Stimulated activated CD4-positive, alpha-beta T cell treated with anti-CD3 and anti-CD28 coated beads, Interleukin-15, amount 100 ng/mL, for 1 hour (primary cell): ENCODE measurements around the gene OTUD3.
"Not testable (repeated sequence)": the region's sequence is repeated elsewhere in the genome, so short reads cannot be mapped to it uniquely, and the experiment has no call there.

Experiments
- DNase-seq, 2 donors: peaks; one replicate each; pipeline ENCODE4 v3.0.0-alpha.2; 2020; ENCODE audit warnings: low read depth in 1 of 2, low spot score in 1 of 2

The OTUD3 gene

DNA sequence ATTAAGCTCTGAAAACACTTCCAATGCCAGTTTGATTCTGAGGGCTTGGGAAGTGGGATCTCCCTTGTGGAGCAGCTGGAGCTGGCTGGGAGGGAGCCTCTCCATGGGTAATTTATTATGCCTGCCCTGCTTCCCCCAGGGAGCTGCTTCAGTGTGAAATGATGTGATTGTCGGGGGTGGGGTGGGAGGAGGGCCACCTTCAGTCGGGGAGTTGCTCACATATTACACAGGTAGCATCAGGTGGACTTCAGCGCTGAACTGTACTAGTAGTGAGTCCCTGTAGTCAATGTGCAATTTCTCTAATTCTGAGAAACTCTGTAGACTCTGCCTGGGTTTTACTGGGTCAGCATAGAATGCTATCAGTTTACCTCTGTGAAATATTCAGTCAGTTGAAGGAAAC, 28.5 kb downstream of the OTUD3 start:
- no peak for DNase-seq

DNA sequence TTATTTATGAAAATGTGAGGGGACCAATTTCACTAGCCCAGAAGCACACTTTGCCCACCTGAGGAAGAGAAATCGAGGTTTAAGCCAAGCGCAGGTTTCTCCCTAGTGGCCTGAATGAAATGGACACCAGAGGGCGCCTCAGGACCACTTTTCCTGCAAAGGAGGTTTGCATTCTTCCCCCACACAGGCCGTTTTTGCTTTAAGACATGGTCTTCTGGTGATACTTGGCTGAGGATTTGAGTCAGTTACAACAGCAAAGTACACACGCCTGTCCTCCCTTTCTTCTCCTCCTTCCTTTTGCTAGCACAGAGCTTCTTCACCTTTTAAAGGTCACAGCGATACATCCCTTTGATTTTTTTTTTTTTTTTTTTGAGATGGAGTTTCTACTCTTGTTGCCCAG, 35.9 kb downstream of the OTUD3 start:
- DNase-seq = peak; percentile 47 to 66

DNA sequence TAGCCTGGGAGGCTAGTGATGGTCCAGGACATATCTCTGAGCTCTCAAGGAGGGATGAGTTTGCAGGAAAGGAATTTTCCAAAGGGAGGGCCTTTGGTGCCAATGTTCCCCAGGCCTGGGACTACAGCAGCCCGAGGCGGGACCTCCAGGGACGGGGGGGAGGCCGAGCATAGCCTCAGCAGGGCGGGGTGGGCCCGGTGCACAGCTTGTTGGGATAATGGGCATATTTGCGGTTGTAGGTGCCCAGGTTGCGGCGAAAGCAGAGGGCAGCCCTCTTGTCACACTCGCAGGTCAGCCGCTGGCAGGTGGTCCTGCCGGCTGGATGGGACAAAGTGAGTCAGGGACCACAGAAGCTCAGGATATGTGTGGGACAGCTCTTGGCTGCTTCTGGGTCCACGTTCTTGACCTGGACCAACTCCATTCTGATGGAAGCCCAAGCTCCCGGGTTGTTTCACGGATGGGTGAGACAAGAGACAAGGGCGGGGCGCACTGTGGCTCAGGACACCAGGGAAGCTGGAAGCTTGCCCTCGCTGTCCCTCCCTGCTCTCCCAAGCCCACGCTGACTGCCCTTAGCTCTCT, 38.0 kb downstream of the OTUD3 start:
- DNase-seq = no peak

GRCh38 chr1:19921310-19921709, 39.1 kb downstream of the OTUD3 start:
- no peak for DNase-seq

DNA sequence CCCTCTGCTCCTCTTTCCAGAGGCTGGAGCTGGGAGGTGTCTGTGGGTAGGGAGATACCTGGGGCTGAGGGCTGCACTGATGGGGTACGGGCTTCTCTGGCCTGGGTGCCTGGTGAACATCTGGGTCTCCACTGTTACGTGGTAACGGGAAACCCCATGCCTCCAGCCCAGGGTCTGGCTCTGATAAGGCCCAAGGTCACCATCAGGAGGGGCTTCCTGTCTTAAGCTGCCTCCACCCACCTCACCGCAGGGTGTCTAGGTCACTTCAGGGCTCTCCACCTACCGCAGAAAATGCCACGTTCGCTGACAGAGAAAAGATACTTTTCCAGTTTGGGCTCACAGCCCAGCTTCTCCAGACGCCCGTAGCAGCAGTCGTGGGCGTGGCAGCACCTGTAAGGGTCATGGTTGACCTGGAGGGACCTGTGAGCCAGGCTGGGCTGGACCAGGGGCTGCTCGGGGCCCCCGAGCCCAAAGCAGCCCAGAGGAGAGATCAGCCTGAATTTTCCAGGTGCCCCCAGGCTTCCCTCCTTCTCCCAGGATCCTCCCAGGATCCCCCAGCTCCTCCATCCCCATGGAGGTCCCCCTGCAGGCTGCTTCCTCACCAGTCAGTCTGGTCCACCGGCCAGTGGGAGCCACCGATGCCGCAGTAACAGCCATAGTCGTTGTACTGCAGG, 40.0 kb downstream of the OTUD3 start:
- DNase-seq = no peak

GRCh38 chr1:19923137-19923952, 41.1 kb downstream of the OTUD3 start, which contains the start of gene PLA2G2E:
Gene PLA2G2E (minus strand): TSS chr1:19923617. CDS start chr1:19923559, 58 bp downstream.
- no peak for DNase-seq

GRCh38 chr1:19923953-19924346, 41.8 kb downstream of the OTUD3 start:
- no peak for DNase-seq

DNA sequence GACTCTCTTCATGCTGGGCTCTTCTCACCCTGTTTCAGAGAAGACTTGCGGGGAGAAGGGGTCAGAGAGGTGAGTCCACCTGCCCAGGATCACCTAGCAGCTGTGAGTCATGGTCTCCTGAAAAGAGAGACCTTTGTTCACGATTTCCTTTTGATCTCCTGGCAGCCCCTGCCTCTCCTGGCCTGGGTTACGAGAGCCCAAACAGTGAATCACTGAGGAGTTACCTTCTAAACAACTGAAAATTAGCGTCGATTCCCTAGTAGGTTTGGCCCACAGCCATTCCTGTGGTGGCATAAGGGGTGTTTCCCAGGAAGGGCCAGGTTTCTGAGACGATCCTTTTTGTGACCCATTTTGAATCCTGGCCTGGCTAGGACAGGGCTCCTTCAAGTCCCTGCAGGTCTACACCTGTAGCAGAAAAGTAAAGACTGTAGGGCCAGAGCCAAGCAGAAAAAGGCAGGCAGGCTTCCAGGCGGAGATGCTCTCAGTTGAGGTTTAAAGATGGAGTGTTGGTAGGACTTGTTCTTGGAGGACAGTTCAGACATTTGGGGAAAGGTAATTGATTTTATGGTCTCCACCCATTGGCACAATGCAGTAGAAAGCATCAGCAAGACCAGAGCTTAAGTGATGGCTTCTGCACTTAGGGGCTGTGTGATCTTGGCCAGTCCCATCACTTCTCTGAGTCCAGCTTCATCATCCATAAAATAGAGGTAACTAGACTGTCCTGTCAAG, 43.3 kb downstream of the OTUD3 start:
- DNase-seq = no peak

GRCh38 chr1:19926296-19927129, 44.3 kb downstream of the OTUD3 start:
- no peak for DNase-seq

DNA sequence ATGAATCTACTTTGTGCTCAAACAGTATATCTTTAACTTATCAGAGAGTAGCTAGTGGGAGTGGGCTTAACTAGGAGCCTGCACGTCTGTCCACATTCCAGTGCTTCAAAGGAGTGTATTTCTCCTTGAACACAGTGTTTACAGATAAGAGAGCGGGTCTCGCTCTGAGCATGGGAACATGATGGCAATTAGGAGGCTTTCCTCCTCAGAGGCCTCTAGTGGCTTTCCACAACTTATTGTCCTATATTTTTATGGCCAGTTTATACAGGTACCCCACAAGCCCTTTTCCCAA, 44.9 kb downstream of the OTUD3 start:
- not testable (repeated sequence) for DNase-seq

DNA sequence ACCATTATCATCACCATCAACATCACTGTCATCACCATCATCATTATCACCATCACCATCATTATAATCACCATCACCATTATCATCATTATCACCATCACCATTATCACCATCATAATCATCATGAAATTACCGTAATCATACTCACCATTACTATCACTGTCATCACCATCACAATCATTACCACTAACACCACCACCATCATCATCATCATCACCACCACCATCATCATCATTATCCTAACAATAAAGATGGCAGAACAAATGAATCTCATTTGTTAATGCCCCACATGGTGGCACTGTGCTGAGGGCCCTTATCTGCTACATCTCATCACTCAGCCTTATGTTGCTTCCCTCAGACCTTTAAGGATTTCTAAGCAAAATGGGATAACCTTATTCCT, 50.7 kb downstream of the OTUD3 start:
- DNase-seq = no peak

- DNase-seq = no peak
These were observed 52.1 kb downstream of the OTUD3 start for GRCh38 chr1:19934336-19934735.

DNA sequence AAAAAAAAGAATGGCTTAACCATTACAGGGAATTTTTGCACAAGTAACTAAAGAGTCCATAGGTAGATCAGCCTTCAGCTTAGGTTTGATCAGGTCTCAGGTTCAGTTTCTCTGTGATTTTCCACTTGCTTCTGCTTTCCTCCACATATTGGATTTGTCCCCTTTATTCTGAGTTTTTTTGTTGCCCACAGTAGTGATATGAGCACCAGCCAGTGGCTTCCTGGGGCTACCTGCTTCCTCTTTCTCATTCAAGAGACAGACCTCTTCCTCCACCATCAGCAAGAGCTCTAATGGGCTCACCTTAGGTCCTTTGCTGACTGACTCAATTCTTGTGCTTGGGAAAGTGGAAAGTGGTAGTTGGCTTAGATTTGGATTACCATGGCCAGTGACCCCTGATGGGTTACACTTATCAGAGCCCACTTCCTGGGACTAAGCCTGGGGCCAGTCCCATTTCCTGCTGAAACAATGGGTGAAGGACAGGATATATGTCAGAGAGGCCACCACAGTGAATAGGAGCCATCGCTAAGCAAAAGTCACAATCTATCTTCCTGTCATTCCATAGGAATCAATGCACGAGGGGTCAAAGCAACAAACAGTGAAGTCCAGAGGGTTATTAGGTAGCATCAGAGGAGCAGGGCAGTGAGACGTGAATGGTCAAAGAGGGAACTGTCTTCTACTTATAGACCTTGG, 54.0 kb downstream of the OTUD3 start:
- no peak for DNase-seq

GRCh38 chr1:19938472-19938871, 56.3 kb downstream of the OTUD3 start:
- no peak for DNase-seq

- no peak for DNase-seq
These were observed 58.5 kb downstream of the OTUD3 start for GRCh38 chr1:19940486-19941205.

- no peak for DNase-seq
These were observed 59.0 kb downstream of the OTUD3 start for GRCh38 chr1:19941206-19941568.

- DNase-seq = no peak
These were observed 59.9 kb downstream of the OTUD3 start for GRCh38 chr1:19942088-19942487.

DNA sequence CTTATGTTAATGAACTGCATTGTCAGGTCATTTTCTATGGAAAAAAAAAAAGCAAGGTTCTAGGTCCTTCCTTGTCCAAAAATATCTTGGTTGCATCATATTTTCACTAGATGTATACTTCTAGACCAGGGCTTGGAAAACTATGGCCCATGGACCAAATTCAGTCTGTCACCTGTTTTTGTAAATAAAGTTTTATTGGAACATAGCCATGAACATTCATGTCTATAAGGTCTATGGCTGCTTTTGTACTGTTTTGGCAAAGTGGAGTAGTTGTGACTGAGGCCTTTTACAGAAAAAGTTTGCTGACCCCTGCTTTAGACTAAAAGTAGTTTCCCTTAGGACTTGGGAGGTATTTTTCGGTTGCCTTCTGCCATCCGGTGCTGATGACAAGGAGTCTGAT, 60.5 kb downstream of the OTUD3 start:
- no peak for DNase-seq

- no peak for DNase-seq
These were observed 63.7 kb downstream of the OTUD3 start for GRCh38 chr1:19945914-19946313.

DNA sequence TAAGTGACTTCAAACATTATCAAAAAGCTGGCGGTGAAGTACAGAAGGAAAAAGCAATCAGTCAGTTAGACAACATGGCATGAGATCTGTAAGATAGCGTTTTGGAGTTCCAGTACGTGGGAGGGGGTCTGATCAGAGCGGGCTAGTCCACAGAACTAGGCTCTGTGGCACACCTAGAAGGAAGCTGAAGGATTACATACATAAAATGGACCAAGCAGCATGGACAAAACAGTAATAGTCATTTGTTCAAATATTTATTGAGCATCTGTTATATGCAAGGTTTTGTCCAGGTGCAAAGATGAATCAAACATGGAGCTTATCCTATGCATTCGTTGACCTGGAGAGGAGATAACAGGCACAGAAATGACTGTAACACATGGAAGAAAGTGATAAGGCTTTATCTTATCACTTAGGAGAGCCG, 64.1 kb downstream of the OTUD3 start:
- no peak for DNase-seq
